NCI-H524 treated with DMSO at 0.1 percent for 48 hours (cell line): ENCODE results near the gene POU6F2.
"Not testable (repeated sequence)": the region's sequence is repeated elsewhere in the genome, so short reads cannot be mapped to it uniquely, and the experiment has no call there.

Source experiments
- DNase-seq: peaks from one replicate; lab custom pipeline; 2025; lab: John Stamatoyannopoulos, UW

The POU6F2 gene

DNA sequence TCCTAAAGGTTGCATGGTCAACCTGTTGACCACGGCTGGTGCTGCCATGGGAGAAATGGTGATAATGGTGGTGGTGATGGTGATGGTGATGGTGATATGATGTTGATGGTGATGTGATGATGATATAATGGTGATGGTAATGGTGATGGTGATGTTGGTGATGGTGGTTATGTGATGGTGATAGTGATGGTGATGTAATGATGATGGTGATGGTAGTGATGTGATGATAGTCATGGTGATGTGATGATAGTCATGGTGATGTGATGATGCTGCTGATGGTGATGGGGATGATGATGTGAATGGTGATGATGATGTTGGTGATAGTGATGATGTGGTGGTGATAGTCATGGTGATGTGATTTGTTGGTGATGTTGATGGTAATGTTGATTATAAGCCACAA is 23.9 kb downstream of the POU6F2 start:
- no peak for DNase-seq

- no peak for DNase-seq
Measured at GRCh38 chr7:39002755-39003154, 25.0 kb downstream of the POU6F2 start.

GRCh38 chr7:39005036-39005435 is 27.3 kb downstream of the POU6F2 start:
- no peak for DNase-seq

DNA sequence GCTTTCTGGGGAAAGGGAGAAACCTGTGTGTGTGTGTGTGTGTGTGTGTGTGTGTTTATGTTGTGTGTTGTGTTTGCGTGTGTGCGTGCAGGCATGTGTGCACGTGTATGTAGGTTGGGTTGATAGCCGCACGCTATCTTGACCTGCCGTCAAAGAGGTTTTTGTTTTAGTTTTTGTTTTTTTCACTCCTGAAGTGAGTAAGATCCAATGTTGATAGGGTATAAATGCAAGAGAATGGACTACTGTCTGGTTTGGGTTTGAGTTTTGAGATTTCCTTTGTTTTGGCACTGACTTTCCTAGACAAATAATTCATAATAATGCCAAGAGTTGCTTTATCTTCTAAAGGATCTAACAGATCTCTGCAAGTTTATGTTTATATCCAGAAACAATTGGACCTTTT is 27.8 kb downstream of the POU6F2 start:
- no peak for DNase-seq

DNA sequence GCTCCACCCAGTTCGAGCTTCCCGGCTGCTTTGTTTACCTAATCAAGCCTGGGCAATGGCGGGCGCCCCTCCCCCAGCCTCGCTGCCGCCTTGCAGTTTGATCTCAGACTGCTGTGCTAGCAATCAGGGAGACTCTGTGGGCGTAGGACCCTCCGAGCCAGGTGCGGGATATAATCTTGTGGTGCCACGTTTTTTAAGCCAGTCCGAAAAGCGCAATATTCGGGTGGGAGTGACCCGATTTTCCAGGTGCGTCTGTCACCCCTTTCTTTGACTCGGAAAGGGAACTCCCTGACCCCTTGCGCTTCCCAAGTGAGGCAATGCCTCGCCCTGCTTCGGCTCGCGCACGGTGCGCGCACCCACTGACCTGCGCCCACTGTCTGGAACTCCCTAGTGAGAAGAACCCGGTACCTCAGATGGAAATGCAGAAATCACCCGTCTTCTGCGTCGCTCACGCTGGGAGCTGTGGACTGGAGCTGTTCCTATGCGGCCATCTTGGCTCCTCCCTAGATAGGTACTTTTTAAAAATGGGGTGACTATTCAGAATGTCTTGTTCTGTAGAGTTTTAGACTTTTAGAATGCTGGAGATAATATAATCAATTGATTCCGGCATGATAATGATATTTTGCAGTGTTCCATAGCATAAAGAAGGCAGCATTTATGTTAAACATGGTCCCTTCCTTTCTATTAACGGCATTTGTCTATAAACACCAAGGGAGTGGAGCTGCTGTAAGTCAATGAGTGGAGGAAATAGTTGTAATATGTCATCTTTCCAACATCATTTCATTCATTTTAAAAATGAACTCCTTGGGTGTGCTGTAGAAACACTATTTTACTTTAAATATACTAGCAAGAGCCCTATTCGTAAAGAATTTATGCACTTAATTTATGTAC is 35.6 kb downstream of the POU6F2 start:
- not testable (repeated sequence) for DNase-seq

- DNase-seq = no peak
Measured at GRCh38 chr7:39016609-39017008, 38.9 kb downstream of the POU6F2 start.

- DNase-seq = no peak
Measured at GRCh38 chr7:39017369-39017915, 39.7 kb downstream of the POU6F2 start.

DNA sequence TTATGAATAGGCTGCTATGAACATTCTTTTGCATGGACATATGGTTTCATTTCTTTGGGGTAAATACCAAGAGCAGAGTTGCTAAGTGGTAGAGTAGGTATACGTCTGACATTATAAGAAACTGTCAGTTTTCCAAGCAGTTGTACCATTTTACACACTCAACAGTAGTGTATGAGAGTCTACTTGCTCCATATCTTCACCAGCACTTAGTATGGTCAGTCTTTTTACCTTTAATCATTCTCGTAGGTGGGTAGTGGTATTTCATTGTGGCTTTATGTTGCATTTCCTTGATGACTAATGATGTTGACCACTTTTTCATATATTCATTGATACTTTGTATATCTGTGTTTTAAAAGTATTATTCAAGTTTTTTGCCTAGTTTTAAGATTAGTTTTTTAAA is 45.1 kb downstream of the POU6F2 start:
- DNase-seq = no peak

DNA sequence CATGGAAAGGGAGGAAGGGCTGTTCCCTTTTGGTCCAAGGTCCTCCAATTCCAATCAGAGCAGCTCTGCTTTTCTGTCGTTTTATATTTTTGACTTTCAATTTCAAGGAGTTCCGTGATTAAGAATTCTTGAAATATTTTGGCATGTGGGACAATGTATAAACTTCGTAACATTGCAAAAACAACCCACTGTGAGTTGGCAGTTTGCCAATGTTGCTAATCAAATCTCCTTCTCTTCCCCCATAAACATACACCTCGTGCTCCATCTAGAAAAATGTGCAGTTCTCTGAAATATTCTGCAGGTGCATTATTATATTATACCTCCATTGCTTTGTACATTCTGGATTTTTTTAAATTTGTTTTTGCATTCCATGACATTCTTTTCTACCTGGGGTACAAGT is 49.8 kb downstream of the POU6F2 start:
- no peak for DNase-seq

- DNase-seq = no peak
Measured at GRCh38 chr7:39033885-39034624, 56.3 kb downstream of the POU6F2 start.

- no peak for DNase-seq
Measured at GRCh38 chr7:39035156-39035555, 57.4 kb downstream of the POU6F2 start.

- DNase-seq = no peak
Measured at GRCh38 chr7:39035903-39036302, 58.2 kb downstream of the POU6F2 start.

DNA sequence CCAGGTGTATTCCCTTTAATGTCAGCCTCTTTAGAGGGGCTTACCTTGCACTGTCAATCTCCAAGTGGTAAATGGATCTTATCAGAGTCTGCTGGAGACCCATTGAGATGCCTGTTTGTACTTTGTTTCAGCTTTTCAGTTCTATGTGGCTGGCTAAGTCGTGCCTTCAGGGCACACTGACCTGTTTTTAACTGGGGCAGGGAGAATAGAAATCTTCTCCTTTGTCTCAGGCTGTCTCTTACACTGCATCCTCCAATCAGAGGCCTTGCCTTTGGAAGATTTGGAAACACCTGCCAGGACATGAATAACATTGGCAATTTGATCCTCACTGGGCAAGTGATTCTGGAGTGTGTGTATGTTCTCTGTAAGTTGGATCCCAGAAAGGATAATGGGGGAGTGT is 65.0 kb downstream of the POU6F2 start:
- DNase-seq = no peak

DNA sequence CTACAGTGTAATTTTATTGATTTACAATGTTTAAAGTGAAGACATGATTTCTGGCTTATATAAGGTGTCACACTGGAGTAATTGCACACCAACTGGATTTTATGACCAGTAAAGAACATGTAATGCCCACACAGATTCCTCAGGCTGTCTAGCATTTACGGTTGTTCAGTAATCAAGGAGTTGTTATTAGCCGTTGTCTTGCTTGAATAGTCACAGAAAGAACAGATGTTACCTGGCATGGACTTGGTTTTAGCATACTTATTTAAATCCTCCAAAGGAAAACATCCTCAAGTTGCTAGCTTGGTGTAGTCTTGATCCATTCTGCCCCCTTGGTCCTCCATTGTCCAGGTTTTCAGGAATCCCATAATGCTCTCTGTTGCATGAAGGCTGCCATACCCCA is 65.8 kb downstream of the POU6F2 start:
- DNase-seq = peak; percentile 92

GRCh38 chr7:39044489-39044888 is 66.8 kb downstream of the POU6F2 start:
- DNase-seq = no peak

GRCh38 chr7:39045231-39045630 is 67.5 kb downstream of the POU6F2 start:
- no peak for DNase-seq

DNA sequence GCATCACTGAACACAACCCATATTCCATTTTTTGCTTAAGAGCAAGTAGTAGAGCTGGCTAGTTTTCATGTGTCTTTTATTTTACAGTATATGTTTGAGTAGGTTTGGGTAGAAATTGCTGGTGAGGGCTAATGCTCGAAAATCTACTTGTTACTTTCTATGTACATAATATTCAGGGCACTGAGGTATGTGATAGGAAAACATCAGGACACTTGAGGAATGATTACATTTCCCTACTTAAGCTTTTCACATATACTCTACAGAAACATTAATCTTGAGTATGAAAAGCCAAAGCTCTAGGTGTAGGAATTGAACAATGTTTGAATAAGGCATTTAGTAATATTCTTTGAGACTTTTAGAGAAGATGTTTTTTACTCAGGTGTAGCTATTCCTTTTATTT is 73.6 kb downstream of the POU6F2 start:
- DNase-seq = no peak

DNA sequence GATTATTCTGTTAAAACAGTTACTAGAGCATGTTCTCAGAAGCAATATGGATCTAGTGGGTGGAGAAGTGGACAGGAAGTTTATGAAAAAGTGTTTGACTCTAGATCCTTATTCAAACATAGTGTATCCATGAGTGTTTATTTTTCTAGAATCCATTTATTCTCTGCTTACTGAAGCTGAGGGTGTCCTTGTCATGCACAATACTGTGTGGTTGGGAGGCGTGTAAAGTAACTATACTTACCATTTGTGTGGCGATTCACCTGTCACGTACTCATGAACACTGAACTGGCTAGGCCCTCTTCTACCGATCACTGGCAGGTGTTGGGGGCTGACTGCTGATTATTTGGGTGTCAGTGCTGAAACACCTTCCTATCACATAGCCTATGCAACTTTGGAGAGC is 74.0 kb downstream of the POU6F2 start:
- no peak for DNase-seq

- DNase-seq = no peak
Measured at GRCh38 chr7:39054731-39055130, 77.0 kb downstream of the POU6F2 start.

GRCh38 chr7:39056153-39056552 is 78.4 kb downstream of the POU6F2 start:
- DNase-seq = no peak

- DNase-seq = no peak
Measured at GRCh38 chr7:39062811-39063210, 85.1 kb downstream of the POU6F2 start.

- DNase-seq = no peak
Measured at GRCh38 chr7:39069031-39069430, 91.3 kb downstream of the POU6F2 start.
